K562 (cell line): Measurements from ENCODE around the gene MRPL42. TPM values are rescaled to one million over a fixed set of nuclear protein-coding genes. Genes with fewer than 3 reads are reported as not detected.

Experiments
- ARID2 ChIP-seq: fragments of 450-650 bp; IDR thresholded peaks from 2 replicates; pipeline ENCODE4 v1.6.1; 2017; ENCODE audit warnings: antibody characterized with exemption, mild to moderate bottlenecking
- CTBP1 ChIP-seq: fragments of 450-650 bp; IDR thresholded peaks from 2 replicates; pipeline ENCODE4 v1.6.1; 2016; ENCODE audit warnings: borderline replicate concordance
- EP400 ChIP-seq: fragments of 450-650 bp; IDR thresholded peaks from 2 replicates; pipeline ENCODE4 v1.6.1; 2017; ENCODE audit warnings: antibody characterized with exemption, mild to moderate bottlenecking, moderate library complexity
- HDAC2 ChIP-seq: fragments of 450-650 bp; IDR thresholded peaks from 2 replicates; pipeline ENCODE4 v1.6.1; 2016; ENCODE audit warnings: mild to moderate bottlenecking
- IRF1 ChIP-seq: sonication (generic); formaldehyde crosslinking; IDR thresholded peaks from 2 replicates; pipeline ENCODE4 v1.8.0; 2022; ENCODE audit warnings: missing genetic modification reagents, mild to moderate bottlenecking, borderline replicate concordance
- KAT7 ChIP-seq: sonication (generic); formaldehyde crosslinking; IDR thresholded peaks from 2 replicates; pipeline ENCODE4 v1.8.0; 2022; ENCODE audit warnings: missing genetic modification reagents, mild to moderate bottlenecking, borderline replicate concordance
- POLR2H ChIP-seq: IDR thresholded peaks from 2 replicates; pipeline ENCODE4 v1.6.1; 2016; ENCODE audit warnings: missing genetic modification characterization, low read depth, mild to moderate bottlenecking, control low read depth, missing compliant biosample characterization, moderate library complexity
- SP1 ChIP-seq: sonication (generic); formaldehyde crosslinking; IDR thresholded peaks from 2 replicates; pipeline ENCODE4 v1.8.1; 2022; ENCODE audit warnings: mild to moderate bottlenecking, missing genetic modification reagents
- ZBTB40 ChIP-seq, 2 experiments: fragments of 450-650 bp in 1 of 2; sonication (generic) in 1 of 2; formaldehyde crosslinking in 1 of 2; IDR thresholded peaks; 2 replicates each; pipeline versions ENCODE4 v1.7.1 to v1.9.0; 2016 to 2022; ENCODE audit warnings: inconsistent platforms in 1 of 2, mild to moderate bottlenecking in 1 of 2, missing genetic modification reagents in 1 of 2
- ZZZ3 ChIP-seq: fragments of 450-650 bp; IDR thresholded peaks from 2 replicates; pipeline ENCODE4 v1.6.1; 2016; ENCODE audit warnings: antibody characterized with exemption, mild to moderate bottlenecking, moderate library complexity
- polyA plus RNA-seq, 8 experiments: library from polyadenylated mRNA; depleted of rRNA in 4 of 8; stranded (reverse) in 5 of 8; unstranded in 3 of 8; fragments of >200 nt; fragmentation: Nextera tagmentation in 2 of 8; fragmentation: Illumina TruSeq in 1 of 8; extraction: Ambion mirVana in 2 of 8; extraction: Trizol in 1 of 8; gene quantifications; 2 replicates each; pipeline versions ENCODE4 v1.2.1 to v1.2.3, GENCODE V29; 2011 to 2014; ENCODE audit warnings: inconsistent platforms in 1 of 8, missing spikeins in 1 of 8
- total RNA-seq, 7 experiments: library from RNA; depleted of rRNA in 6 of 7; stranded (reverse); fragments of >200 nt in 6 of 7; fragmentation: Illumina TruSeq in 2 of 7; extraction: Trizol in 2 of 7; gene quantifications; 2 replicates each; pipeline versions ENCODE4 v1.2.1 to v1.2.3, GENCODE V29; 2011 to 2021; ENCODE audit warnings: low replicate concordance in 1 of 7
- TF ChIP-seq, protein P1 (sequence below): sonication (generic); formaldehyde crosslinking; IDR thresholded peaks from 2 replicates; pipeline ENCODE4 v1.8.1; 2023; ENCODE audit warnings: mild to moderate bottlenecking, missing genetic modification reagents
- TF ChIP-seq, protein P2 (sequence below): sonication (generic); formaldehyde crosslinking; IDR thresholded peaks from 2 replicates; pipeline ENCODE4 v1.8.1; 2023; ENCODE audit warnings: mild to moderate bottlenecking, missing genetic modification reagents

The MRPL42 gene
- total and polyA plus RNA-seq, 9 of the 15 experiments (the other 6 are each of a cell fraction or from before 2014, with no cell fraction given), result 104 to 806 (median 218) TPM

GRCh38 chr12:93442411-93443340, 24.6 kb upstream of the MRPL42 start (continued):
- TF ChIP-seq HDAC2 (0 out of 2 replicates have a peak, but pooled peaks have one; percentile 21), SP1 (CRISPR knock-in tag) (peak; percentile 21; the same call in 1 of the 2 replicates), POLR2H (tag) (peak; percentile 67; the same call in 1 of the 2 replicates), ZBTB40 (IDR thresholded peaks at IDR 0.05) (no peak), ZBTB40 (CRISPR knock-in tag; IDR thresholded peaks at IDR 0.05) (no peak), EP400 (0 out of 2 replicates have a peak, but pooled peaks have one; percentile 5), ARID2 (no peak), IRF1 (0 out of 2 replicates have a peak, but pooled peaks have one; percentile 43), CTBP1 (peak; percentile 0; the same call in 1 of the 2 replicates), ZZZ3 (no peak), KAT7 (0 out of 2 replicates have a peak, but pooled peaks have one; percentile 14)
- TF ChIP-seq, protein P1, sequence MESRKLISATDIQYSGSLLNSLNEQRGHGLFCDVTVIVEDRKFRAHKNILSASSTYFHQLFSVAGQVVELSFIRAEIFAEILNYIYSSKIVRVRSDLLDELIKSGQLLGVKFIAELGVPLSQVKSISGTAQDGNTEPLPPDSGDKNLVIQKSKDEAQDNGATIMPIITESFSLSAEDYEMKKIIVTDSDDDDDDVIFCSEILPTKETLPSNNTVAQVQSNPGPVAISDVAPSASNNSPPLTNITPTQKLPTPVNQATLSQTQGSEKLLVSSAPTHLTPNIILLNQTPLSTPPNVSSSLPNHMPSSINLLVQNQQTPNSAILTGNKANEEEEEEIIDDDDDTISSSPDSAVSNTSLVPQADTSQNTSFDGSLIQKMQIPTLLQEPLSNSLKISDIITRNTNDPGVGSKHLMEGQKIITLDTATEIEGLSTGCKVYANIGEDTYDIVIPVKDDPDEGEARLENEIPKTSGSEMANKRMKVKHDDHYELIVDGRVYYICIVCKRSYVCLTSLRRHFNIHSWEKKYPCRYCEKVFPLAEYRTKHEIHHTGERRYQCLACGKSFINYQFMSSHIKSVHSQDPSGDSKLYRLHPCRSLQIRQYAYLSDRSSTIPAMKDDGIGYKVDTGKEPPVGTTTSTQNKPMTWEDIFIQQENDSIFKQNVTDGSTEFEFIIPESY, result peak; percentile 46; the same call in 1 of the 2 replicates
- TF ChIP-seq, protein P2, sequence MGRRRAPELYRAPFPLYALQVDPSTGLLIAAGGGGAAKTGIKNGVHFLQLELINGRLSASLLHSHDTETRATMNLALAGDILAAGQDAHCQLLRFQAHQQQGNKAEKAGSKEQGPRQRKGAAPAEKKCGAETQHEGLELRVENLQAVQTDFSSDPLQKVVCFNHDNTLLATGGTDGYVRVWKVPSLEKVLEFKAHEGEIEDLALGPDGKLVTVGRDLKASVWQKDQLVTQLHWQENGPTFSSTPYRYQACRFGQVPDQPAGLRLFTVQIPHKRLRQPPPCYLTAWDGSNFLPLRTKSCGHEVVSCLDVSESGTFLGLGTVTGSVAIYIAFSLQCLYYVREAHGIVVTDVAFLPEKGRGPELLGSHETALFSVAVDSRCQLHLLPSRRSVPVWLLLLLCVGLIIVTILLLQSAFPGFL, result 0 out of 2 replicates have a peak, but pooled peaks have one; percentile 33
